SU-DHL-6 (cell line): ENCODE data around the gene MUSTN1.

Source experiments
- H2AFZ ChIP-seq: fragments of 200-600 bp; sonication (generic); 2 replicates; pipeline ENCODE4 v1.6.1; 2014; ENCODE audit warnings: low read depth, mild to moderate bottlenecking, moderate library complexity, mixed read lengths, antibody characterized with exemption, low read length; ENCODE audit not compliant: severe bottlenecking
- H3F3A ChIP-seq: fragments of 200-600 bp; shearing (Covaris generic); 2 replicates; pipeline ENCODE4 v1.6.0; 2016; ENCODE audit warnings: antibody characterized with exemption, mild to moderate bottlenecking; ENCODE audit not compliant: insufficient read depth
- H3K27ac ChIP-seq: fragments of 200-600 bp; sonication (generic); 2 replicates; pipeline ENCODE4 v1.5.1; 2016; ENCODE audit warnings: low read depth, mild to moderate bottlenecking, low read length, moderate library complexity, mixed read lengths
- H3K27me3 ChIP-seq: fragments of 200-600 bp; sonication (generic), shearing (Covaris generic); 2 replicates; pipeline ENCODE4 v1.6.0; 2014; ENCODE audit warnings: mild to moderate bottlenecking, low read length
- H3K36me3 ChIP-seq: fragments of 200-600 bp; sonication (generic); 2 replicates; pipeline ENCODE4 v1.6.1; 2014; ENCODE audit warnings: mild to moderate bottlenecking, low read length, mixed read lengths
- H3K4me2 ChIP-seq: fragments of 300-600, 200-600 bp; shearing (Covaris generic), sonication (generic); 2 replicates; pipeline ENCODE4 v1.6.0; 2014; ENCODE audit warnings: low read length, low read depth, mild to moderate bottlenecking; ENCODE audit not compliant: poor library complexity, severe bottlenecking
- H3K4me3 ChIP-seq: fragments of 200-600 bp; sonication (generic); 2 replicates; pipeline ENCODE4 v1.5.1; 2014; ENCODE audit warnings: antibody characterized with exemption, low read length, mild to moderate bottlenecking, mixed read lengths; ENCODE audit not compliant: insufficient read depth, poor library complexity, severe bottlenecking
- H3K79me2 ChIP-seq: fragments of 200-600 bp; sonication (generic); 2 replicates; pipeline ENCODE4 v1.6.1; 2014; ENCODE audit warnings: mild to moderate bottlenecking, low read length, moderate library complexity; ENCODE audit not compliant: insufficient read depth
- H3K9ac ChIP-seq: fragments of 200-600 bp; sonication (generic); 2 replicates; pipeline ENCODE4 v1.7.0; 2014; ENCODE audit warnings: mild to moderate bottlenecking, low read length
- H3K9me2 ChIP-seq: fragments of 200-600 bp; sonication (generic); replicated peaks from 2 replicates; pipeline ENCODE4 v1.6.1; 2014; ENCODE audit warnings: low read length; ENCODE audit not compliant: insufficient read depth
- H3K9me3 ChIP-seq: fragments of 200-600 bp; sonication (generic); 2 replicates; pipeline ENCODE4 v1.6.1; 2014; ENCODE audit warnings: low read length, mixed read lengths; ENCODE audit not compliant: insufficient read depth
- H4K20me1 ChIP-seq: fragments of 200-600 bp; sonication (generic); 2 replicates; pipeline ENCODE4 v1.6.1; 2014; ENCODE audit warnings: low read depth, mild to moderate bottlenecking, antibody characterized with exemption, low read length, moderate library complexity, mixed read lengths
- CTCF ChIP-seq: fragments of 200-600 bp; sonication (generic); IDR thresholded peaks from one replicate; pipeline ENCODE4 v1.5.1; 2017; ENCODE audit warnings: antibody characterized with exemption, mild to moderate bottlenecking, low read length, moderate library complexity; ENCODE audit not compliant: insufficient read depth, poor library complexity, severe bottlenecking
- EZH2phosphoT487 ChIP-seq: fragments of 200-600 bp; sonication (generic), shearing (Covaris generic); conservative IDR thresholded peaks from 2 replicates; pipeline ENCODE4 v1.6.1; 2018; ENCODE audit warnings: mild to moderate bottlenecking, antibody characterized with exemption, low read length, moderate library complexity, mixed read lengths

The MUSTN1 gene

GRCh38 chr3:52834871-52835501 is at the start of gene MUSTN1:
MUSTN1 (minus strand) TSS chr3:52835019; CDS start chr3:52834948, 71 bp downstream.
- no peak within 1 kb of the TSS for H2AFZ ChIP-seq
- H4K20me1 ChIP-seq, result no peaks in the 10 kb centered on the region
- no peaks in the 10 kb centered on the region for H3K27me3 ChIP-seq
- no peak within 1 kb of the TSS for H3K9ac ChIP-seq
- no peaks in the 10 kb centered on the region for H3K9me3 ChIP-seq
- no peak within 1 kb of the TSS for H3K4me3 ChIP-seq
- H3K36me3 ChIP-seq, result no peaks in the 10 kb centered on the region
- no peaks in the 10 kb centered on the region for H3K9me2 ChIP-seq
- TF ChIP-seq EZH2phosphoT487 (no peak), CTCF (no peak)
- H3F3A ChIP-seq, result no peaks in the 10 kb centered on the region
- H3K27ac ChIP-seq, result no peak within 1 kb of the TSS
- no peak within 1 kb of the TSS for H3K4me2 ChIP-seq
- no peaks in the 10 kb centered on the region for H3K79me2 ChIP-seq

- Histone ChIP-seq H3K4me2 (no peak overlapping the region), H3K9me2 (no peaks in the 10 kb centered on the region), H3F3A (no peaks in the 10 kb centered on the region), H4K20me1 (0 out of 2 replicates have a peak, but pooled peaks cover 4% of the 10 kb centered on the region), H3K79me2 (no peaks in the 10 kb centered on the region), H3K4me3 (no peak overlapping the region), H3K27me3 (no peaks in the 10 kb centered on the region), H2AFZ (no peak overlapping the region), H3K9ac (no peak overlapping the region), H3K27ac (no peak overlapping the region), H3K36me3 (no peaks in the 10 kb centered on the region), H3K9me3 (no peaks in the 10 kb centered on the region; the same call in 1 of the 2 replicates)
- TF ChIP-seq EZH2phosphoT487 (no peak), CTCF (no peak)
Measured at GRCh38 chr3:52882377-52882776, 47.6 kb upstream of the MUSTN1 start.

DNA sequence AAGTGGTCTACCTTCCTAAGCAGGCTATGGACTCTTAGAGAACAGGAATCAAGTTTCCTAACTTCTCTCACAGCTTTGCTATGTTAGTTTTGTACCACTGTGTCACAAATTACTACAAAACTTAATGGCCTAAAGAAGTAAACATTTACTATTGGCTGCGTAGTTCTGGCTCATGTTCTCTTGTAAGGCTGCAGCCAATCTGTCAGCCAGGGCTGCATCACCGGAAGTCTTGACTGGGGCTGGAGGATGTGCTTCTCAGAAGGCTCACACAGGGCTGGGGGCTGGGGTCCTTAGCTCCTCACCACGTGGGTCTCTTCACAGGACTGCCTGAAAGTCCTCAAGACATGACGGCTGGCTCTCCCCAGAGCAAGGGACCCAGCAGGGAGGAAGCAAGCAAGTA is 47.1 kb upstream of the MUSTN1 start:
- no peak overlapping the region for H2AFZ ChIP-seq
- H3K9ac ChIP-seq, result no peak overlapping the region
- no peaks in the 10 kb centered on the region for H3K9me2 ChIP-seq
- no peak overlapping the region for H3K27ac ChIP-seq
- H3F3A ChIP-seq, result no peaks in the 10 kb centered on the region
- no peaks in the 10 kb centered on the region; the same call in 1 of the 2 replicates for H3K9me3 ChIP-seq
- H3K79me2 ChIP-seq, result no peaks in the 10 kb centered on the region
- 0 out of 2 replicates have a peak, but pooled peaks cover 4% of the 10 kb centered on the region for H4K20me1 ChIP-seq
- no peaks in the 10 kb centered on the region for H3K36me3 ChIP-seq
- no peak overlapping the region for H3K4me2 ChIP-seq
- no peaks in the 10 kb centered on the region for H3K27me3 ChIP-seq
- TF ChIP-seq EZH2phosphoT487, result no peak
- no peak for TF ChIP-seq CTCF
- H3K4me3 ChIP-seq, result no peak overlapping the region
